ENCODE results near the gene RPS19BP1.

Gene RPS19BP1

DNA sequence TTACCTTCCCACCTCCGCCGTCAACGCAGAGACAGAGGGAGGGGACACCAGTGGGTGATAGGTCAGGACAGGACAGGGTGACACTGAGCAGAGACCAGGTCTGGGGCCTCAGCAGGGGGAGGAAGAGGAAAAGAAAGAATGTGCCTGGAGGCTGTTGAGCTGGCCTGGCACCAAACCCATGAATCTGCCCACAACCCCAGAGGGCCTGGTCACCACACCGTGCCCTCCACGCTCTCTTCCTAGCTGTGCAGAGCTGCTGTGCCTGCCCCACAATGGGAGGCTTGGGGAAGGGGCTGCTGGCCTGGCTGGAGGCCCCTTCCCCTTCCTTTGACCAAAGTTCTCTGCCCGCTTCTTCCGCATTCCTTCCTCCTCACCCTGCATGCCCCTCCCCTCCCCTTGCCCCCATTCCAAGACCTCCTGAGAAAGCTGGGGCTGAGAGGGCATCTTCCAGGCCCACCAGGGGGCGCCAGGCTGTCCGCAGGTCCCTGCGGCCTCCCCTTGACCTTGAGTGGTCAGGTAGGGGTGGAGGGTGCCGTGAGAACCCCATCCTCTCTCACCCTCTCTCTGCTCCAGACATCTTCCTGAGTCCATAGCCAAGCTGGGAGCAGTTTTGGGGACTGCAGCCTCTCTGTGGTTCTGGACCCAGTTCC lies 27.0 kb upstream of the RPS19BP1 start:
- DNase-seq (ENCODE audit: low read depth in 2 of 2), result no peak

- DNase-seq (ENCODE audit: low read depth in 2 of 2), result no peak
These were observed 26.4 kb upstream of the RPS19BP1 start for GRCh38 chr22:39558950-39559349.

DNA sequence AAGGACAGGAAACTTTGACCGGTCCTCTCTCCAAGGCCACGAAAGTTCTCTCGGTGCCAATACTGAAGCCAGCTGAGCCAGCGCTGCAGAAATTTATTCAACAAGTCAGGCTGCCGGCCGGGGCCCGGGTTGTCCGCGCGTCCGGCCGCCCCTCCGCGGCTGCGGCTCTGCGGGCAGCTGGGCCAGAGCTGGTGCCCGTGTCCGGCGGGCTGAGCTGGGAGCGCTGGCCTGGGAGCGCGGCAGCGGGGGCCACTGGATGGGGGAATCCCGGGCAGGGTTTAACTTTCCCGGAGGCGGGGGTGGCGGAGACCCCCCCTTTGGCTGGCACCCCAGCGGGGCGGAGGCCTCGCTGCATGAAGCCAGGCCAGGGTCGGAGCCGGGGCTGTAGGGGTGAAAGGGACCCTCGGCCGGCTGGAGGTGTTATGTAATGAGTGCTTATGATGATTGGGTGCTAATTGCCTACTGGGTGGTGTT lies 25.7 kb upstream of the RPS19BP1 start:
- no peak for DNase-seq (ENCODE audit: low read depth in 2 of 2)

- DNase-seq (ENCODE audit: low read depth in 2 of 2), result peak in 1 of 2 donors; percentile 9
These were observed 24.7 kb upstream of the RPS19BP1 start for GRCh38 chr22:39556970-39557841.

DNA sequence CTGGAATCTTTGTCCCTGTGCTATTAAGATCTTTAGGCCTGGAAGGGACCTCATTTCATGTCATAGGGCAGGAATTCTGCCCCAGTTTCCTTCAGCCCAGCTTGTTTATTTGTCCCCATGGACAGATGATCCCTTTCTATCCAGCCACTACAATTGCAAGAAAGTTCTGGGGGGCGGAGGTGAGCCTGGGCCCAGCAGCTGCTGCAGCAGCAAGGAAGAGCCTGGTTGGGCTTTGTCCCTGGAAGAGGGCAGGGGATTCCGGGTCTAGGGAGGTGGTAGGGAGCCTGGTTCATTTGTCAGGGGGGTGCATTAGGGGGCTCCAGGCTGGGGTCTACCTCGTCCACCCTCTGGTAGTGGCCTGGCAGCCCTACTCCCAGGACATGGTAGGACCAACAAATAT lies 21.6 kb upstream of the RPS19BP1 start:
- no peak for DNase-seq (ENCODE audit: low read depth in 2 of 2)

DNA sequence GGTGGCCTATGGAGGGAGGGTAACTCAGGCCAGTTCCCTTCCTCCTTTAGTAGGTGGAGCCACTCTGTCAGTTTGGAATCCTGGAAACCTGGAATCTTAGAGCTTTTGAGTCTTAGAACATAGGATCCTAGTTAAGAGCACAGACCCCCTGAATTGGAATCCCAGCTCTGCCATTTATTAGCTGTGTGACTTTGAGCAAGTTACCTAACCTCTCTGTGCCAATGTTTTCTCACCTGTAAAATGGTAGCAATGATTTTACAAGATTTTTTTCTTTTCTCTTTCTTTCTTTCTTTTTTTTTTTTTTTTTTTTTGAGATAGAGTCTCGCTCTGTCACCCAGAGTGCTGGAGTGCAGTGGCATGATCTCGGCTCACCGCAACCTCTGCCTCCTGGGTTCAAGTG lies 20.9 kb upstream of the RPS19BP1 start:
- DNase-seq (ENCODE audit: low read depth in 2 of 2), result no peak

DNA sequence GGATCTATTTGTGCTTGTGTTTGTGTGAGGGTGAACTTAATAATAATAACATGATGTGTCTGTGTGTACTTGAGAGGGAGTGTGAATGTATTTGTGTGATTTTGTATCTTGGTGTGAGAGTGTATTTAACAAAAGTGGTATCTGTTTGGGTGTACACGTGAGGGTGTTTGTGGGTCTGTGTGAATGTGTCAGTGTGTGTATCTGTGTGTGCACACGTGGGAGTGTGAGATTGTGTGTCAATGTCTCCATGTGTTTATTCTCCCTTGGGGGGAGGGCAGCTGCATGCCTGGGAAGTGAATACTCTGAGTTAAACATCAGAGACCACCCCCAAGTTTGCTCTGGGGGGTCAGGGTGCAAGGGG lies 15.0 kb upstream of the RPS19BP1 start:
- no peak for DNase-seq (ENCODE audit: low read depth in 2 of 2)

DNA sequence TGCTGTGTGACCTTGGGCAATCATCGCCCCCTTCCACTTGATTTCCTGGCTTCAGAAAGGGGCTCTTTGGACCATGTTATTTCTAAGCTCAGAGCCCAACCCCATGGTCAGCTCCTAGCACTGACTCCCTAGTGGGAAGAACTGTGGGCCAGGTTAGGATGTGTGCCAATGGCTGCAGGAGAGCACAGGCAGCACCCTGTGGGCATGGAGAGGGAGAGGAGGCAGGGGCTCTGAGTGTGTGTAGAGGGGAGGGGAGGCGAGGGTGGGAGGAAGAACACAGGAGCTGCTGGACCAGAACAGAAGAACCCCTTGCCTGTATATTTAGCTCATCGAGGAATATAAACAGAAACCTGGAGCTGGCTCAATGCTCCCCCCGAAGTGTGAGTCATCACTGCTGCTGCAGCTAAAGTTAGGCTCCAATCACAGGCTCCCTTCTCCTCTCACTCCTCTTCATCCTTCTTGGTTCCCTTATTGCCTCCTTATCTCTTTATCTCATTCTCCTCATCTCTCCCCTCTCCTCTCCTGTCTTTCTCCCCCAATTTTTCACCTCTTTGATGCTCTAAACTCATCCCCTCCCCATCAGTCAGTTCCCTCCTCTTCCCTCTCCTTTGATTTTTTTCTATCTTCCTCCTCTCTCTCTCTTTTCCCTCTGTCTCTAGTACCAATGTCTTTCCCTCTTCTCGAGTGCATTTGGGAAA lies 14.5 kb upstream of the RPS19BP1 start:
- DNase-seq (ENCODE audit: low read depth in 2 of 2), result no peak

DNA sequence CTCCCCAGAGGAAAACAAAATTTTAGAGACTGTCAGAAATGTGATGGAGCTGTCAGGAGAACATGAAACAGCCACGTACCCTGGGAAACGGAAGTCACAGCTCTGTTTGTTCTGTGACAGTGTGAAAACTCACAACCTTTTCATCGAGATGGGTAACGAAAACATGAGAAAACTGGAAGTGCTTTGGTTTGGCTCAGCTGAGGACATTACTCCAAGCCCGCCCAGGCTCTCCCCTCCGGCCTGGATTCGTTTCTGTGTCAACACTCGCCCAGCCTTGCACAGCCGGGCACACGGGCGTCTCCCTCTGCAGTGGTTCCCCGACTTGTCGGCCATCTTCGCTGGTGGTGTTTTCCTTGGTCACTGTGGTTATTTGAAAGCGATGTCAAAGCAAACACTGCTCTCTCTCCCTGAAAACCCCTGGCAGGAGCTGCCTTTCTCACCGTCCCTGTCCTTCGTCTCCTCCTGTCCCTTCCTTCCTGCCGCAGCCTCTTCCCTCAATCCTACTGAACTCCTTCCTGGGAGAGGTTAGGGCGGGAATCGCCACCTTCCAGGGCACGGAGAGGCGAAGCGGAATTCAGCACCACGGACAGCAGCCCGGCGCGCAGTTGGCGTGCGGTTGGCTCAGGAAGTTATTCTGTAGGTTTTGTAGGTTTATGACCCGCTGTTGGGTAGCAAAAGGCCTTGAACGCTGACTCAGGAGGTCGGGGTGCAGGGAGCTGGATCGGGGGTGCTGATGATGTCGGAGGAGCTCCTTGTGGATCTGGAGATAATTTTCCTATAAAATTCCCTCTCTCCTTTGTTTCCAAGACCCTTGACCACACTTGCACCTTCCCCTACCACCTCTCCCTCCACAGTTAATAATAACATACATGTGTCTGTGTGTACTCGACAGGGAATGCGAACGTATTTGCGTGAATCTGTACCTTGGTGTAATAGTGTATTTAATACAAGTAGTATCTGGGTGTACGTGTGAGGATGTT lies 13.1 kb upstream of the RPS19BP1 start:
- DNase-seq (ENCODE audit: low read depth in 2 of 2), result peak; percentile 26 to 37

- DNase-seq (ENCODE audit: low read depth in 2 of 2), result no peak
These were observed 10.5 kb upstream of the RPS19BP1 start for GRCh38 chr22:39543095-39543494.

GRCh38 chr22:39537975-39538374 lies 5.4 kb upstream of the RPS19BP1 start:
- no peak for DNase-seq (ENCODE audit: low read depth in 2 of 2)

DNA sequence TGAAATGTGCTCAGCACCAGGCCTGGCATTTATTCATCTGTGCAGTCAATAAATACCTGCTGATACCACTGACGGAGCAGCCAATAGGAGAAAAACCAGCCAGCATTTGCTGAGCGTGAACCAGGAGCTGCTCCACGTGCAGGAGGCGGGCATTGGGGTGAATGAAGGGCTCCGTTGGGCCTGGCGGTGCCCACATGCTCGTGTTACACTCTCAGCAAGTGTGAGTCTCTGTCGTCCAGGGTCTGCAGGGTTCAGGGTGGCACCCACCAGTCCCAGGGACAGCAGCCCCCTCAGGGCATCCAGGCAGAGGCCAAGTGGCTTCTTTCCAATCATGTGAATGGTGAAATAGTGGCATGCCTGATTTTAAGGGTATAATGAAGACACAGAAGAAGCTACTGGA lies 4.2 kb upstream of the RPS19BP1 start:
- DNase-seq (ENCODE audit: low read depth in 2 of 2), result no peak

GRCh38 chr22:39535831-39536449 lies 3.4 kb upstream of the RPS19BP1 start:
- no peak for DNase-seq (ENCODE audit: low read depth in 2 of 2)

GRCh38 chr22:39535357-39535725 lies 2.8 kb upstream of the RPS19BP1 start:
- no peak for DNase-seq (ENCODE audit: low read depth in 2 of 2)

DNA sequence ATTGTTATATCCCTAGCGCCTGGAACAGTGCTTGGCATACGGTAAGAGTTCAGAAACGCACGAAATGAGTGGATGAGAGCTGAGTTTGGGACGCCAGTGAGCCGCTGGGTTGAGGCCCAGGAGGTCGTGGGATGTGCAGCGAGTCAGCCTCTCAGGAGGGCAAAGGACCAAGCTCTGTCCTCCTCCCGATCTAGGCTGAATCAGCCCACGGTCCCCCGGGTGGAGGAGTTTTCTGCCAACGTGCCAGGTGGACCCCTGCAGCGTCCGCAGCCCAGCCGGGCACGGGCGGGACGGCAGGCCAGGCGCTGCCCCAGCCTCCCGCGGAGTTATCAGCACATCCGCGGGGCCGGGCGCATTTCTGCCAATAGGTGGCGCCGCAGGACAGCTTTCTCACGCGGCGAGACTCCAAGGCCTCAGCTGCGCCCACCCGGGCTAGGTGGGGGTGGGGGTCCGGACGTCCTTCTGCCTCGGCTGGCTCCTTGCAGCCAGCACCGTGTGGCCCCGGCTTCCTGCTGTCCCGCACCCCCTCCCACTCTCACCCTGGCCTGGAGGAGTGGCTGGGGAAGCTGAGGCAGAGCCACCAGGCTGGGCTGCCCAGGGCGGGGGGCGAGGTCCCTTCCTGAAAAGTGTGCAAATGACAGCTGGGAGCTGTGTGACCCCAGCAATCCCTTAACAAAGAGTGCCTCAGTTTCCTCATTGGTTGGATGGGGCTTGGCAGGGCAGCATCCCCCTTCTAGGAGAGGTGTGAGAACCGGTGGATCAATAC lies 2.2 kb upstream of the RPS19BP1 start:
- peak; percentile 49 to 52 for DNase-seq (ENCODE audit: low read depth in 2 of 2)

DNA sequence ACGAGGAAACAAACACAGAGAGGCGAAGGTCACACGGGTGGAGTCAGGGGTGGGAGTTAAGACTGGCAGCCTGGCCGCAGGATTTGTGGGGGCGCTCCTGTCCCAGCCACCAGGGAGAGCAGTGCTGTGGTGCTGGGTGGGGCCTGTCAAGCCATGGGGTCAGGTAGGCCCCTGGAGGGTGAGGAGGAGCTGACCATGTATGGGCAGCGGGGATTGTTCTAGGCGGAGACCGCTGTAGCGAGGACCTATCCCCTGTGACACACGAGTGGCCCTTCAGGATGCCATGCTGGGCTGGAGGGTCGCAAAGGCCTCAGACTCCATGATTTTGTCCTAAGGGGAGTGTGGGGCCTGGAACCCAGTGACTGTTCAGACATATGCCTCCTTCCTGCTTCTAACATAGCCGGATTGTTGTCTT lies 1.6 kb upstream of the RPS19BP1 start:
- no peak for DNase-seq (ENCODE audit: low read depth in 2 of 2)

DNA sequence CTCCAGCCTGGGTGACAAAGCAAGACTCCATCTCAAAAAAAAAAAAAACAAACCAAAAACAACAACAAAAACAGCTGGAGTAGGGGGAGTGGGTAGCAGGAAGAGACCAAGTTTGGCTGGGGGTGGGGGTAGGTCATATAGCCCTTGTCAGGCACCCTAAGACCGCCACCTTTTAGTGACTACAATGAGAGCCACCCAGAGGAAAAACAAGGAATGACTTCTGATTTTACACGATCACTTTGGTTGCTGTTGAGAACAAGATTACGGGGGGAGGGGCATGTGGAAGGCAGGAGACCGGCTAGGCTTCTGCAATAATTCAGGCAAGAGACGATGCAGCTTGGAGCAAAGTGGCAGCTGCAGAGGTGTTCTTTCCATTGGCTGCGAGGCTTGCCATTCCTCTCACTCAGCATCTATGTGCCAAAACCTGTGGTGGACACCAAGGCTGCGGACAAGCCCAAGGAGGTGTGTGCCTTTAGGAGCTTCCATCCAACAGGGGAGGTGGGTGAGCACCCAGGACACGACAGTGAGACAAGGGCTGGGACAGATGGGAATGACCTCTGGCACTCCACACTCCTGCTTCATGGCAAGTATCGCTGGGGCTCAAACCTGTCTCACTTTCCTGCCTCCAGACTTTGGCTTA lies 1.7 kb downstream of the RPS19BP1 start:
- no peak for DNase-seq (ENCODE audit: low read depth in 2 of 2)

DNA sequence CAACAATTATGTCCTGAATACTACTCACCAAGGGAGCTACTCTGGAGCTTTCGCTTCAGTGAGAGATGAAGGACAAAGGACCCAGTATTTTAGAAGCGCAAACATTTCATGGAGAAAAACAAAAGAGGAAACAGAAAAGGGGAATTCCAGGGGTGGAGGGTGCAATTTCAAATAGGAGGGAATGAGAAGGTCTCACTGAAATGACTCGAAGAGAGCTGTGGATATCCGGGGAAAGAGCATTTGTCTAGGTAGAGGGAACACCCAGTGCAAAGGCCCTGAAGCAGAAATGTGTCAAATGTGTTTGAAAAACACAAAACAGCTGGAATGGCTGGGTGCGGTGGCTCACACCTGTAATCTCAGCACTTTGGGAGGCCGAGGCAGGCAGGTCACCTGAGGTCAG lies 2.4 kb downstream of the RPS19BP1 start:
- no peak for DNase-seq (ENCODE audit: low read depth in 2 of 2)

DNA sequence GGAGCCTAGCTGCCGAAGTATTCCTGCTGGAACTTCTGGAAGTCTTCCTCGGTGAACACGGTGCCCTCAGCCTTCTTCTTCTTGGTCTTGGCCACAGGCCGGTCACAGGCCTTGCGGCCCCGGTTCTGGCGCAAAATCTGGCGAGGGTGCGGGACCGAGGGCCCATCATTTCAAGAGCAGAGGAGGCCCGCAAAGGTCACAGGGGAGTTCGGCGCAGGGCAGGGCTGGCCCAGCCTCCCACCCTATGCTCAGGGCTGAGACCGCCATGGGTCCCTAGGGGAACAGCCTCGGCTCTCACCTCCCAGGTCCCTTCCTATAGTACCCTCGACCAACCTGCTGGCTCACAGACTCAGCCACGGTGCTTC lies 3.1 kb downstream of the RPS19BP1 start:
- no peak for DNase-seq (ENCODE audit: low read depth in 2 of 2)

Data from stimulated activated CD8-positive, alpha-beta memory T cell treated with anti-CD3 and anti-CD28 coated beads, Interleukin-15, amount 100 ng/mL, for 4 hours (primary cell).